Measurements from ENCODE around the gene WNT5B.

Gene WNT5B

DNA sequence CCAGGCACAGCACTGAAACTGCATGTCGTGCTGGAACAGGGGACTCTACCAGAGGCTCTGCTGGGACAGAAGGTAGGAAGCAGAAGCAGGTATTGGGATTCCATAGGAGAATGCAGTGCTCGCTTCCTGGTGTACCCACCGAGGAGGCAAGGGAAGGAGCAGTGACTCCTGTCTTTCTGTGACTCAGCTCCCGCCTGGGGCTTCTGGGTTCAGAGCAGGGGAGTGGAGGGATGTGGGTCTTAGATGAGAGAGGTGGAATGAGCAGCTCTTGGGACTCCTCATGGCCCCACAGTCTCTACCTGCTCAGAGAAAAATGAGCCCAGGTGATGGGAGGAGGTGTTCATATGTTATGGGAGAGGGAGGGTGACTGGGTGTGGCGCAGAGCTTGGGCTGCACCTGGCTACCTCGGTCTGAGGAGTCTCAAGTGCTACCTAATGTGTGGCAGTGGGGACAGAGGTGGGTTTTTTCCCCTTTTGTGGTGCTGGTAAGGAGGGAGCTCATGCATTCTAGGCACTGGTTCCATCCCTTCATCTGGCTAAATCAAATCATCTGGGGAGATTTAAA is 26.3 kb downstream of the WNT5B start:
- Histone ChIP-seq H3K27me3 (ENCODE audit: insufficient read depth, low read length) (no peaks in the 10 kb centered on the region), H3K4me3 (ENCODE audit: low read depth, low read length) (no peak overlapping the region), H3K36me3 (ENCODE audit: insufficient read depth, low read length) (no peaks in the 10 kb centered on the region), H3K79me2 (ENCODE audit: control insufficient read depth, insufficient read depth, low read length, unreplicated experiment) (no peaks in the 10 kb centered on the region), H2AFZ (ENCODE audit: low read length, unreplicated experiment) (no peak overlapping the region), H3K4me1 (ENCODE audit: control insufficient read depth, insufficient read depth, low read length, unreplicated experiment) (no peaks in the 10 kb centered on the region), H3K27ac (ENCODE audit: low read depth, low read length) (no peak overlapping the region)

DNA sequence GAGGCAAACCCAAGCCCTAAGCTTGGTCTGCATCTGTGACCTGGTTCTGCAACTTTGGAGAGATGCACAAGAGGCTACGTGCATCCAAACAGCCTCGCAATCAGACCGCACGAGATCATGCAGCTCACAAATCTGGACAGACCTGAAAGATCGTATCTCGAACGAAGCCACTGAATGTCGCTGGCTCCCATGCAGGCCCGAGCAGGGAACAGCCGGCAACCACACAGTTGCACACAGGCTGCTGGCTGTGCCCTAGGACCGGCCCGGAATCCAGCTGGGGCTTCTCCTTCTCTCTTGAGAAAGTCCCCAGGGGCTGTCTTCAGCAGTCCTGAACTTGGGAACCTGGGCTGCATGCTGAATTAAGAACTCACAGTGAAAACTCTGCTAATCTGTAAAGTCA is 27.9 kb downstream of the WNT5B start:
- Histone ChIP-seq H2AFZ (ENCODE audit: low read length, unreplicated experiment) (no peak overlapping the region), H3K4me1 (ENCODE audit: control insufficient read depth, insufficient read depth, low read length, unreplicated experiment) (no peaks in the 10 kb centered on the region), H3K4me3 (ENCODE audit: low read depth, low read length) (no peak overlapping the region), H3K79me2 (ENCODE audit: control insufficient read depth, insufficient read depth, low read length, unreplicated experiment) (no peaks in the 10 kb centered on the region), H3K27ac (ENCODE audit: low read depth, low read length) (no peak overlapping the region), H3K36me3 (ENCODE audit: insufficient read depth, low read length) (no peaks in the 10 kb centered on the region), H3K27me3 (ENCODE audit: insufficient read depth, low read length) (no peaks in the 10 kb centered on the region)

DNA sequence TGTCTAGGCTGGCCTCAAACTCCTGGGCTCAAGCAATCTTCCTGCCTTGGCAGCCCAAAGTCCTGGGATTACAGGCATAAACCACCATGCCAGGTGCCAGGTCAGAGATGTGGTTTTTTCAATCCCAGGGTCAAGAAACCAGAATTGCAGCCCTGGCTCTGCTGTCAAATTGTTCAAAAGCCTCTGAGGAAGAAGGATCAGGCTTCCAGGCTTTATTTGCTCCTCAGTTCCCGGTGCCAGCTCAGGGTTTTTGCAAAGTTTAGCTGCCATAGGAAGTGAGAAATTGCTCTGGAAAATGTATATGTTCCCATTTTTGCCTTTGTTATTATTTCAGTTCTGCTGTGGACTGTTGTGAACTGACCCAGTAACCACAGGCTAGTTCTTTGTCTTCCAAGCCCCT is 28.7 kb downstream of the WNT5B start:
- Histone ChIP-seq H3K27me3 (ENCODE audit: insufficient read depth, low read length) (peaks cover under 1% of the 10 kb centered on the region; the same call in 1 of the 2 replicates), H3K27ac (ENCODE audit: low read depth, low read length) (no peak overlapping the region), H3K79me2 (ENCODE audit: control insufficient read depth, insufficient read depth, low read length, unreplicated experiment) (no peaks in the 10 kb centered on the region), H3K36me3 (ENCODE audit: insufficient read depth, low read length) (no peaks in the 10 kb centered on the region), H2AFZ (ENCODE audit: low read length, unreplicated experiment) (no peak overlapping the region), H3K4me1 (ENCODE audit: control insufficient read depth, insufficient read depth, low read length, unreplicated experiment) (no peaks in the 10 kb centered on the region), H3K4me3 (ENCODE audit: low read depth, low read length) (no peak overlapping the region)

DNA sequence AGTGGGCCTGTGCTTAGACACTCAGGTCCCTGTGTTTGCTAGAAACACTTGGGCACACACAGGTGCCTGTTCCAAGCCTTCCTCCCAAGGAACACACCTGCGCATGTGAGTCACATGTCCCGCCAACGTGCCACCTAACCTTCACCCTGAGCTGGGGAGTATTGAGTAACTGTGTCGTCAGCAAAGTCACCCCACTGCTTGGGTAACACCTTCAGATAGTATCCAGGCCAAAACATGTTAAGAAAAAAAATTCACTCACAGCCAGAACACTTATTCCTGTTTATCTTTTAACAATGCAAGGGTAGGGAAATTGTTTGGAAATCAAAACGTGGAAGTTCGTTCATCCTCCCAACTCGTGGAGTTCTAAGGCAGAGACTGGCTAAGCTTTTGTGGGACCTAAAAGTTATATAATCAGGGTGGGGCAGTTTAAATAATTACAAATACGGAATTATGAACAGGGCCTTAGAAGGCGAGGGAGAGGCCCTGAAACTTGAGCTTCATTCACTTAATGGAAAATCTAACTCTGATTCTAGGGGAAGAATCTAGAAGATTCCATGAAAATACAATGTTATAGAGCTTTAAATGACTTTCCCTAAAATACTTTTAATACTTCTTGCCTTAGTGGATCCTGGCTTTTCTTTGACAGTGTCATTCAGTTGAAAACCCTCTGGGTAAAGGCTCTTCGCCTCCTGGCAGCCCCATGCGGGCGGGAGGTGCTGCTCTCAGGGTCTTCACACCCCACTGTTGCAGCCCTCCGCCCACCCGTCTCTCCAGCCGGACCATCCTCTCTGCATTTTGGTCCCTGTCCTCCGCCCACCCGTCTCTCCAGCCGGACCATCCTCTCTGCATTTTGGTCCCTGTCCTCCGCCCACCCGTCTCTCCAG is 31.5 kb downstream of the WNT5B start:
- no peak overlapping the region for H3K27ac ChIP-seq (ENCODE audit: low read depth, low read length)
- no peak overlapping the region for H2AFZ ChIP-seq (ENCODE audit: low read length, unreplicated experiment)
- peaks cover 8% of the 10 kb centered on the region; the same call in 1 of the 2 replicates for H3K27me3 ChIP-seq (ENCODE audit: insufficient read depth, low read length)
- no peaks in the 10 kb centered on the region for H3K4me1 ChIP-seq (ENCODE audit: control insufficient read depth, insufficient read depth, low read length, unreplicated experiment)
- H3K79me2 ChIP-seq (ENCODE audit: control insufficient read depth, insufficient read depth, low read length, unreplicated experiment), result no peaks in the 10 kb centered on the region
- H3K36me3 ChIP-seq (ENCODE audit: insufficient read depth, low read length), result no peaks in the 10 kb centered on the region
- no peak overlapping the region for H3K4me3 ChIP-seq (ENCODE audit: low read depth, low read length)

DNA sequence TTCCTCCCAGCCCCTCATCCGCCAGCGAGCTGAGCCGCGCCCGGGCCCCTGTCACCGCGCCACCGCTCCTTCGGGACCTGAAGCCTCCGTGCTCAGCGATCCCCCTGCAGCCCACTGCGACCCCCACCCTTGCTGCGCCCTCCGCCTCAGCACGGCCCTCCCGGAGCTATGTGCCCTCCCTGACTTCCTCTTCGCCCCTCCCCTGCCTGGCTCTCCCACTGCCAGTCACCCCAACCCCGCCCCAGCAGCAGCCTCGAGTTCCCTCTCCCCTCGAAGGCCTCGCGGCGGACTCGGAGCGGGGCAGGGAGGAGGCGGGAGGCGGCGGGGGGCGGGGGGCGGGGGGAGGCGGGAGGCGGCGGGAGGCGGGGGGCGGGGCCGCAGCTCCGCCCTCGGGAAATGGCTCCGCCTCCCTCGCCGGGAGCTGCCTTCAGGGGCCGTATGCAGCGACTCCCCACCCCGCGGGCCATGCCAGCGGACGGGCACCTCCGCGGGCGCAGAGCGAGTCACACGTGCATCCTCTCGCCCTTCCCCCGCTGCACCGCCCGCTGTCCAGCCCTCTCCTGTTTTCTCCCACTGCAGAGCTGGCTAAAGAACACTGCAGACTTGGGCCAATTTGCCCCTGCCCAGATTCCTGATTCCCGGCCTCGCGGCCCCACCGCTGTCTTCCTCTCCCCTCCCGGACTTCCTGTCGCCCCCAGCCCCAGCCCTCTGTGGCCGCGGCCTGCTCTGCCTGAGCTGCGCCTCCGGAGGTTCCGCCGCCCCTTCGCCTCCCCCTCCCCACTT is 32.7 kb downstream of the WNT5B start:
- Histone ChIP-seq H3K36me3 (ENCODE audit: insufficient read depth, low read length) (no peaks in the 10 kb centered on the region), H3K79me2 (ENCODE audit: control insufficient read depth, insufficient read depth, low read length, unreplicated experiment) (no peaks in the 10 kb centered on the region), H3K4me3 (ENCODE audit: low read depth, low read length) (peak overlapping the region; percentile 63), H3K27ac (ENCODE audit: low read depth, low read length) (no peak overlapping the region), H2AFZ (ENCODE audit: low read length, unreplicated experiment) (no peak overlapping the region), H3K27me3 (ENCODE audit: insufficient read depth, low read length) (peaks cover 8% of the 10 kb centered on the region; the same call in 1 of the 2 replicates), H3K4me1 (ENCODE audit: control insufficient read depth, insufficient read depth, low read length, unreplicated experiment) (no peaks in the 10 kb centered on the region)

DNA sequence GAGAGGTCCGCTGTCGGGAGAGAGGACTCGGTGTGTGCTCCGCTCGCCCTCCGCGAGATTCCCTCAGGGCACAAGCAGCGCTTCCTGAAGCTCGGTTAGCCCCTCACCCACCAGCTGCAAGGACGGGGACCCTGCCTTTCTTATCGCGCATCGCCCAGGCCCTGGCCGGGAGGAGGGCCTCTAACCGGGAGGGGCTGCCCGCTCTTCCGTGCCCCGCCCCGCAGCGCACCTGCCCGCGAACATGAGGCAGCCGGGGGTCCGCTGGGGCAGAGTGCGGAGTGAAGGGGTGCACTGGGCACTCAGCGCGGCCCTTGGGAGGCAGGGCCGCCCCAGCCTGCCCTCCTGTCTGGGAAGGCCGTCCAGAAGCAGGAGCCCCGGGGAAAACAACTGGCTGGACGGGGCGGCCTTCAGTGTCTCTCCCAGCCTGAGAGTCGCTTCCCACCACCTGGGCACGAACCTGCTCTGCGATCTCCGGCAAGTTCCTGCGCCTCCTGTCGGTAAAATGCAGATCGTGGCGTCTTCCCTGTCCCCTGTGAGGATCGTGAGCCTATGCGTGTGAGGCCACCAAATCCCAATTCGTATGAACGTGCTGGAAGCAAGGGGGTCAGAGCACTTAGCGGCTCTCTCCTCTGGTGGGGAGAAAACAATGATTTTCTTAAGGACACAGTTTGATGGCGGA is 33.9 kb downstream of the WNT5B start:
- Histone ChIP-seq H3K27me3 (ENCODE audit: insufficient read depth, low read length) (peaks cover 8% of the 10 kb centered on the region; the same call in 1 of the 2 replicates), H3K27ac (ENCODE audit: low read depth, low read length) (no peak overlapping the region), H3K79me2 (ENCODE audit: control insufficient read depth, insufficient read depth, low read length, unreplicated experiment) (no peaks in the 10 kb centered on the region), H3K4me1 (ENCODE audit: control insufficient read depth, insufficient read depth, low read length, unreplicated experiment) (no peaks in the 10 kb centered on the region), H3K4me3 (ENCODE audit: low read depth, low read length) (no peak overlapping the region), H3K36me3 (ENCODE audit: insufficient read depth, low read length) (no peaks in the 10 kb centered on the region), H2AFZ (ENCODE audit: low read length, unreplicated experiment) (no peak overlapping the region)

DNA sequence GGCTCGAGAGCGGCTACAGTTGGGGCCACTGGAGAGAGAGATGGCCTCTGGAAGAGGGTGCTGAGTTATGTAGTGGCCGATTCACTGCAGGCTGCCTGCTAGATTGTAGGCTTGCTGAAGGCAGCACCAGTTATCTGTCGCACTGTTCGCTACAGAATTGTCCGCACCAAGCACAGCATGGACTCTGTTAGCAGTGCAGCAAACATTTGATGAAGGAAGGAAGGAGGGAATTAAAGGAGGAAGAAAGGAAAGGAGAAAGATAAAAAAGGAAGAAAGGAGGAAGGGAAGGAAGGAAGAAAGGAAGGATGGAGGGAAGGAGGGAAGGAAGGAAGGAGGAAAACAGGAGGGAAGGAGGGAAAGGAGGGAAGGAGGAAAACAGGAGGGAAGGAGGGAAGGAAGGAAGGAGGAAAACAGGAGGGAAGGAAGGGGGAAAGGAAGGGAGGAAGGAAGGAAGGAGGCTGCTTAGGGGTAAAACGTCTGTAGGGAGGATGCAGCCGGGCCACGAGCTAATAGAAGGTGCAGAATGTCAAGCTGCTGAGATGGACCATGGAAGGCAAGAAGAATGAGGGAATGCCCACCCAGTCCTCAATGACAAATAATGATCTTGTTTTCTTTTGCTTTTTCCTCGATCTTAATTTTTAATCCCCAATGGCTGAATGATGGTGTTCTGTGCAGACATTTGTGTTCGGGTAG is 34.6 kb downstream of the WNT5B start:
- H3K36me3 ChIP-seq (ENCODE audit: insufficient read depth, low read length), result no peaks in the 10 kb centered on the region
- H3K4me3 ChIP-seq (ENCODE audit: low read depth, low read length), result no peak overlapping the region
- peaks cover 8% of the 10 kb centered on the region; the same call in 1 of the 2 replicates for H3K27me3 ChIP-seq (ENCODE audit: insufficient read depth, low read length)
- no peaks in the 10 kb centered on the region for H3K79me2 ChIP-seq (ENCODE audit: control insufficient read depth, insufficient read depth, low read length, unreplicated experiment)
- H3K4me1 ChIP-seq (ENCODE audit: control insufficient read depth, insufficient read depth, low read length, unreplicated experiment), result peaks cover under 1% of the 10 kb centered on the region
- no peak overlapping the region for H2AFZ ChIP-seq (ENCODE audit: low read length, unreplicated experiment)
- H3K27ac ChIP-seq (ENCODE audit: low read depth, low read length), result no peak overlapping the region

DNA sequence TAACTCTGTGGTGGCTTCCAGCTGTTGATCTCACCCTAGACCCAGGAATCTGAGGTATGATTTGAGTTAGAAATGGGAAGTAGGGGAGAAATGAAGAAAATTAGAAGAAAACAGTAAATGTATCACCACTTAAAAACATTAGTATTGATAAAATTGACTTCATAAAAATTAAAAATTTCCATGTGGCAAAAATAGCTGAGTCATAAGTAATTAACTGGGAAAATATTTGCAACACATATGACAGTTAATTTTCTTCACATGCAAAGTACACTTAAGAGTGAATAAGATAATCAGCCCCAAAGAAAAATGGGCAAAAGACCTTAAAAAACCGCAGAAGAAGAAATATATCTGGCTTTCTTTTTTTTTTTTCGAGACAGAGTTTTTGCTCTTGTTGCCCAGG is 36.3 kb downstream of the WNT5B start:
- Histone ChIP-seq H3K79me2 (ENCODE audit: control insufficient read depth, insufficient read depth, low read length, unreplicated experiment) (no peaks in the 10 kb centered on the region), H3K27ac (ENCODE audit: low read depth, low read length) (no peak overlapping the region), H3K4me1 (ENCODE audit: control insufficient read depth, insufficient read depth, low read length, unreplicated experiment) (peaks cover 3% of the 10 kb centered on the region), H2AFZ (ENCODE audit: low read length, unreplicated experiment) (no peak overlapping the region), H3K27me3 (ENCODE audit: insufficient read depth, low read length) (peaks cover 8% of the 10 kb centered on the region; the same call in 1 of the 2 replicates), H3K36me3 (ENCODE audit: insufficient read depth, low read length) (no peaks in the 10 kb centered on the region), H3K4me3 (ENCODE audit: low read depth, low read length) (no peak overlapping the region)

DNA sequence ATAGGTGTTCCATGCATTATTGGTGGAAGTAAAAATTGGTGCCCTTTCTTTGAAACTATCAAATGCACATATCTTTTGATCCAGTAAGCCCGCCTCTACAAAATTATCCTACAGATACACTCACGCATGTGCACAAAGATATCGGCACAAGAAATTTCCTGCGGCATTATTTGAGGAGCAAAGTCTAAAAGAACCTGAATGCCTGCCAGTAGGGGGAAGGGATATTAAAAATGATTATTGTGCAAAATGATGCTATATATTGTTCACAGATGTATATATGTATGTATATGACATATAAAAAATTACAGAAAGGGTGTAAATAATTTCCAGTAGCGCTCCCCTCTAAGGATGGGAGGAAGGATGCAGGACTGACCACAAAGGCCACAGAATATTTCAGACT is 37.2 kb downstream of the WNT5B start:
- peaks cover 3% of the 10 kb centered on the region for H3K4me1 ChIP-seq (ENCODE audit: control insufficient read depth, insufficient read depth, low read length, unreplicated experiment)
- peaks cover 8% of the 10 kb centered on the region; the same call in 1 of the 2 replicates for H3K27me3 ChIP-seq (ENCODE audit: insufficient read depth, low read length)
- no peaks in the 10 kb centered on the region for H3K36me3 ChIP-seq (ENCODE audit: insufficient read depth, low read length)
- H3K27ac ChIP-seq (ENCODE audit: low read depth, low read length), result no peak overlapping the region
- no peak overlapping the region for H2AFZ ChIP-seq (ENCODE audit: low read length, unreplicated experiment)
- no peak overlapping the region for H3K4me3 ChIP-seq (ENCODE audit: low read depth, low read length)
- no peaks in the 10 kb centered on the region for H3K79me2 ChIP-seq (ENCODE audit: control insufficient read depth, insufficient read depth, low read length, unreplicated experiment)

DNA sequence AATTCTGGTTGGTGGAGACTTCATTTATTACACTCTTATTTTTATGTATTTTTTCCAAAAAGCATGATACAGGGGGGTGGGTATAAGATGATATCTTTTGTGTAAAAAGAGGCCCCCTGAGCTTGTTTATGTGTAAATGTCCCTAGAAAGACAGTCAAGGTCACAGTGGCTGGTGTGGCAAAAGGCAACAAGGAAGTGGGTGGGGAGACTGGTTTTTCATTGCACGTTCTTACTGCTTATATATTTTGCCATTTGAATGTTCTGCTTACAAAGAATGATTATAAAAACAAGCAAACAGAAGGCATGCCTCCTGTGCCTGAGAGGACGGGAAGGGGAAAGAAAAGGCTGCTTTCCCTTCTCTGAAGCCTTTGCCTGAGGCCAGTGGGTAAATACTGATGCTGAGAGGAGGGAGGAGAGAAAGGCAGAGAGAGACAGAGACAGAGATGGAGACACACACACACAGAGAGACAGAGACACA is 37.7 kb downstream of the WNT5B start:
- peaks cover 8% of the 10 kb centered on the region; the same call in 1 of the 2 replicates for H3K27me3 ChIP-seq (ENCODE audit: insufficient read depth, low read length)
- no peak overlapping the region for H3K4me3 ChIP-seq (ENCODE audit: low read depth, low read length)
- H3K79me2 ChIP-seq (ENCODE audit: control insufficient read depth, insufficient read depth, low read length, unreplicated experiment), result no peaks in the 10 kb centered on the region
- peaks cover 3% of the 10 kb centered on the region for H3K4me1 ChIP-seq (ENCODE audit: control insufficient read depth, insufficient read depth, low read length, unreplicated experiment)
- no peak overlapping the region for H3K27ac ChIP-seq (ENCODE audit: low read depth, low read length)
- H3K36me3 ChIP-seq (ENCODE audit: insufficient read depth, low read length), result no peaks in the 10 kb centered on the region
- peak overlapping the region; percentile 40 for H2AFZ ChIP-seq (ENCODE audit: low read length, unreplicated experiment)
